Type B pancreatic cell (in vitro differentiated cells): Measurements from ENCODE around the gene DNAJC18. TPM values are rescaled to one million over a fixed set of nuclear protein-coding genes. Genes with fewer than 3 reads are reported as not detected.

ENCODE experiments used
- DNase-seq: peaks from one replicate; pipeline ENCODE4 v3.0.0; 2021; ENCODE audit warnings: mixed read lengths; ENCODE audit not compliant: unreplicated experiment; ENCODE audit errors: extremely low spot score
- H3K27ac Mint-ChIP-seq: 2 replicates; pipeline ENCODE4 v1.8.0; 2021; ENCODE audit warnings: mild to moderate bottlenecking, mixed read lengths
- H3K27me3 Mint-ChIP-seq: 2 replicates; pipeline ENCODE4 v1.8.0; 2021; ENCODE audit warnings: mixed read lengths
- H3K36me3 Mint-ChIP-seq: 2 replicates; pipeline ENCODE4 v1.8.0; 2021; ENCODE audit warnings: mixed read lengths
- H3K4me1 Mint-ChIP-seq: one replicate; pipeline ENCODE4 v1.8.0; 2021; ENCODE audit warnings: mixed read lengths; ENCODE audit not compliant: unreplicated experiment
- H3K4me3 Mint-ChIP-seq: 2 replicates; pipeline ENCODE4 v1.8.0; 2021; ENCODE audit warnings: mild to moderate bottlenecking, mixed read lengths
- H3K9me3 Mint-ChIP-seq: 2 replicates; pipeline ENCODE4 v1.8.0; 2021; ENCODE audit warnings: mixed read lengths
- total RNA-seq: library from RNA; stranded (reverse); gene quantifications from 2 replicates; pipeline ENCODE4 v1.2.1, GENCODE V29; 2021; ENCODE audit warnings: low replicate concordance
- TF ChIP-seq, protein P1 (sequence below): fragments of 200-600 bp; sonication (generic); conservative IDR thresholded peaks from 2 replicates; pipeline ENCODE4 v1.5.0; 2021; ENCODE audit warnings: antibody characterized with exemption, mild to moderate bottlenecking

The DNAJC18 gene
- total RNA-seq, 1 donor from 2014 or later, result 25.8 TPM

- DNase-seq, result no peak
- TF ChIP-seq, protein P1, sequence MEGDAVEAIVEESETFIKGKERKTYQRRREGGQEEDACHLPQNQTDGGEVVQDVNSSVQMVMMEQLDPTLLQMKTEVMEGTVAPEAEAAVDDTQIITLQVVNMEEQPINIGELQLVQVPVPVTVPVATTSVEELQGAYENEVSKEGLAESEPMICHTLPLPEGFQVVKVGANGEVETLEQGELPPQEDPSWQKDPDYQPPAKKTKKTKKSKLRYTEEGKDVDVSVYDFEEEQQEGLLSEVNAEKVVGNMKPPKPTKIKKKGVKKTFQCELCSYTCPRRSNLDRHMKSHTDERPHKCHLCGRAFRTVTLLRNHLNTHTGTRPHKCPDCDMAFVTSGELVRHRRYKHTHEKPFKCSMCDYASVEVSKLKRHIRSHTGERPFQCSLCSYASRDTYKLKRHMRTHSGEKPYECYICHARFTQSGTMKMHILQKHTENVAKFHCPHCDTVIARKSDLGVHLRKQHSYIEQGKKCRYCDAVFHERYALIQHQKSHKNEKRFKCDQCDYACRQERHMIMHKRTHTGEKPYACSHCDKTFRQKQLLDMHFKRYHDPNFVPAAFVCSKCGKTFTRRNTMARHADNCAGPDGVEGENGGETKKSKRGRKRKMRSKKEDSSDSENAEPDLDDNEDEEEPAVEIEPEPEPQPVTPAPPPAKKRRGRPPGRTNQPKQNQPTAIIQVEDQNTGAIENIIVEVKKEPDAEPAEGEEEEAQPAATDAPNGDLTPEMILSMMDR, result peak; percentile 80
- Mint-ChIP-seq H3K9me3 (no peaks in the 10 kb centered on the region), H3K27ac (peak overlapping the region; percentile 61), H3K36me3 (peaks cover 4% of the 10 kb centered on the region), H3K27me3 (peaks cover 52% of the 10 kb centered on the region), H3K4me1 (peaks cover 4% of the 10 kb centered on the region), H3K4me3 (peak overlapping the region; percentile 86)
Observed at GRCh38 chr5:139392678-139393496, 46.4 kb downstream of the DNAJC18 start.

GRCh38 chr5:139392324-139392677 lies 47.0 kb downstream of the DNAJC18 start:
- peaks cover 4% of the 10 kb centered on the region for H3K4me1 Mint-ChIP-seq
- H3K4me3 Mint-ChIP-seq, result no peak overlapping the region

GRCh38 chr5:139391570-139392323 lies 47.6 kb downstream of the DNAJC18 start:
- no peak for DNase-seq
- H3K27me3 Mint-ChIP-seq, result peaks cover 46% of the 10 kb centered on the region
- peaks cover 4% of the 10 kb centered on the region for H3K4me1 Mint-ChIP-seq
- peak overlapping the region; percentile 79 for H3K4me3 Mint-ChIP-seq
- no peaks in the 10 kb centered on the region for H3K9me3 Mint-ChIP-seq
- peak overlapping the region; percentile 41 for H3K27ac Mint-ChIP-seq
- H3K36me3 Mint-ChIP-seq, result no peaks in the 10 kb centered on the region
- TF ChIP-seq, protein P1, result no peak

More at GRCh38 chr5:139392324-139392677, 47.0 kb downstream of the DNAJC18 start:
- Mint-ChIP-seq H3K36me3 (peaks cover 4% of the 10 kb centered on the region), H3K9me3 (no peaks in the 10 kb centered on the region), H3K27ac (no peak overlapping the region), H3K27me3 (peaks cover 52% of the 10 kb centered on the region)
- TF ChIP-seq, protein P1, result no peak
- no peak for DNase-seq

DNA sequence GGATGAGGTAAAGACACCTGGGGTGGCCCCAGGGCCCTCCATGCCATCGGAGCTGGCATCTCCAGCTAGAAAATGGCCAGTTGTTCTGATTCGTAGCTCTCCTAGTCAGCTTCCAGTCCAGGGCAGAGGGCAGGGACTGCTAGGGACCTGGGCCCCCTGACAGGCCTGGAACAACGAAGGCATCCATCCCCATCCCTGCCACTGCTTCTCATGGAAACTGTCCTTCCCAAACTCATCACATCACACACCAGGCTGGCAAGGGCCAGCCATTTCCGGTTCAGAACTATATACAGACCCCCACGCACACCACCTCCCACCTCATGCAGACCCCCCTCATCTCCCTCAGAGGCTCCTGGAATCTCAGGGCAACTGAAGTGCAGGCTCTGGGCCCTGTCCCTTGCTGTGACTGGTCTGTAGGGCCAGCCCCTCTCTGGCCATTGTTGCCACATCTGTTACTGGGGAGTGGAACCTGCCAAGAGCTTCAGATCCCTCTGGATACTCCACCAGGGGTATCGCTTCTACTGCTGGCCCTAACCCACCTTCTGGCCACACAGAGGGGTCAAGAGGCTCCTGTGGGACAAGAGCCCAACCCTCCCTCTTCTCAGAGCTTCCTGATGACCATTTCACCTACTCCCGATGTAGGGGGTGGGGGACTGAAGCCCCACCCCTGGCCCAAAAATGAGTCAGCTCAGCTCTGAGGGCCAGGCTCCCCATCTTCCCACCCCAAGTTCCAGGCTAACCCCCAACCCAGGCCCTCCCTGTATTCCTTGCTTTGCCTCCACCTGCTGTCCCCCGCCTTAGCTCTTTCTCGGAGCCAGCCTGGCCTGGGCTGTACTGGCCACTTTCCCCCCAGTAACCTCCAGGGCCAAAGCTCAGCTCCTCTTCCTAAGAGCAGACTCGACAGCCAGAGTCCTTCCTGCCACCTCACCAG lies 48.4 kb downstream of the DNAJC18 start:
- Mint-ChIP-seq H3K4me3 (peak overlapping the region; percentile 79), H3K36me3 (no peaks in the 10 kb centered on the region), H3K9me3 (no peaks in the 10 kb centered on the region), H3K27ac (peak overlapping the region; percentile 41), H3K27me3 (peaks cover 38% of the 10 kb centered on the region), H3K4me1 (peaks cover 4% of the 10 kb centered on the region)
- DNase-seq, result no peak
- TF ChIP-seq, protein P1, result no peak
